Neuronal stem cell (in vitro differentiated cells): ENCODE data around the gene TRIOBP.
"Not testable (repeated sequence)": the region's sequence is repeated elsewhere in the genome, so short reads cannot be mapped to it uniquely, and the experiment has no call there.

ENCODE experiments used
- DNase-seq: peaks from one replicate; pipeline ENCODE4 v3.0.0-alpha.2; 2013; ENCODE audit warnings: low spot score
- H2AFZ ChIP-seq: one replicate; pipeline ENCODE4 v1.6.1; 2013; ENCODE audit warnings: mild to moderate bottlenecking, low read length, inconsistent platforms
- H2AK5ac ChIP-seq: 2 replicates; pipeline ENCODE4 v1.6.1; 2013; ENCODE audit warnings: low read depth, mild to moderate bottlenecking, inconsistent platforms, low read length, moderate library complexity, mixed read lengths
- H2BK120ac ChIP-seq: 2 replicates; pipeline ENCODE4 v1.6.1; 2013; ENCODE audit warnings: low read depth, mild to moderate bottlenecking, inconsistent platforms, low read length, moderate library complexity, mixed read lengths
- H2BK12ac ChIP-seq: one replicate; pipeline ENCODE4 v1.6.1; 2013; ENCODE audit warnings: low read length, inconsistent platforms
- H2BK15ac ChIP-seq: 2 replicates; pipeline ENCODE4 v1.6.1; 2013; ENCODE audit warnings: mild to moderate bottlenecking, low read length, inconsistent platforms, mixed read lengths
- H2BK5ac ChIP-seq: one replicate; pipeline ENCODE4 v1.6.1; 2013; ENCODE audit warnings: inconsistent platforms, mild to moderate bottlenecking, low read length, moderate library complexity
- H3K14ac ChIP-seq: one replicate; pipeline ENCODE4 v1.6.1; 2013; ENCODE audit warnings: low read length, inconsistent platforms
- H3K18ac ChIP-seq: 2 replicates; pipeline ENCODE4 v1.6.1; 2013; ENCODE audit warnings: low read length, inconsistent platforms
- H3K23ac ChIP-seq: 2 replicates; pipeline ENCODE4 v1.6.1; 2013; ENCODE audit warnings: low read depth, mild to moderate bottlenecking, mixed read lengths, low read length, inconsistent platforms; ENCODE audit not compliant: poor library complexity
- H3K27ac ChIP-seq: replicated peaks from 3 replicates; pipeline ENCODE4 v1.5.1; 2013; ENCODE audit warnings: low read length, inconsistent platforms
- H3K27me3 ChIP-seq, 3 experiments: 2 replicates each; pipeline ENCODE4 v1.6.1; 2013; ENCODE audit warnings: low read length in 3 of 3, mild to moderate bottlenecking in 2 of 3, inconsistent platforms in 1 of 3, low read depth in 1 of 3, mixed read lengths in 1 of 3, moderate library complexity in 1 of 3; ENCODE audit not compliant: control insufficient read depth in 3 of 3, insufficient read depth in 3 of 3
- H3K36me3 ChIP-seq, 2 donors: replicated peaks in 1 of 2; 2 replicates each; pipeline ENCODE4 v1.6.1; 2013; ENCODE audit warnings: low read length in 2 of 2; ENCODE audit not compliant: control insufficient read depth in 2 of 2, insufficient read depth in 2 of 2
- H3K4ac ChIP-seq: 2 replicates; pipeline ENCODE4 v1.6.1; 2013; ENCODE audit warnings: inconsistent platforms, mild to moderate bottlenecking, low read length, moderate library complexity
- H3K4me1 ChIP-seq, 2 donors: 1 replicate in 1 of 2; 2 replicates in 1 of 2; pipeline ENCODE4 v1.6.1; 2013; ENCODE audit warnings: low read length in 2 of 2, low read depth in 1 of 2; ENCODE audit not compliant: control insufficient read depth in 2 of 2, insufficient read depth in 1 of 2
- H3K4me2 ChIP-seq: one replicate; pipeline ENCODE4 v1.6.1; 2013; ENCODE audit warnings: mild to moderate bottlenecking, low read length, inconsistent platforms; ENCODE audit not compliant: insufficient read depth, poor library complexity, severe bottlenecking
- H3K4me3 ChIP-seq, 2 donors: 2 replicates each; pipeline ENCODE4 v1.5.1; 2013; ENCODE audit warnings: low read length in 2 of 2, mild to moderate bottlenecking in 2 of 2, inconsistent platforms in 1 of 2, moderate library complexity in 1 of 2
- H3K79me1 ChIP-seq: one replicate; pipeline ENCODE4 v1.6.1; 2013; ENCODE audit warnings: low read depth, mild to moderate bottlenecking, inconsistent platforms, low read length, moderate library complexity
- H3K9ac ChIP-seq: one replicate; pipeline ENCODE4 v1.6.1; 2013; ENCODE audit warnings: mild to moderate bottlenecking, low read depth, low read length, inconsistent platforms; ENCODE audit not compliant: poor library complexity
- H3K9me3 ChIP-seq, 2 donors: replicated peaks in 1 of 2; 2 replicates each; pipeline versions ENCODE3 to v1.6.1; 2013; ENCODE audit warnings: low read length in 2 of 2, mild to moderate bottlenecking in 2 of 2, inconsistent platforms in 1 of 2, low read depth in 1 of 2, mixed read lengths in 1 of 2, moderate library complexity in 1 of 2; ENCODE audit not compliant: control insufficient read depth in 2 of 2, insufficient read depth in 1 of 2
- H4K8ac ChIP-seq: one replicate; pipeline ENCODE4 v1.6.1; 2013; ENCODE audit warnings: low read depth, mild to moderate bottlenecking, inconsistent platforms, low read length, moderate library complexity
- H4K91ac ChIP-seq: one replicate; pipeline ENCODE4 v1.6.1; 2013; ENCODE audit warnings: low read length, low read depth, mild to moderate bottlenecking, inconsistent platforms; ENCODE audit not compliant: poor library complexity
- WGBS, 2 donors: extraction: QIAGEN DNeasy Blood & Tissue Kit; methylation state at CpG; one replicate each; pipeline ENCODE4 v1.1.7; 2013; ENCODE audit warnings: missing lambda C conversion rate in 2 of 2, mixed read lengths in 1 of 2; ENCODE audit not compliant: insufficient read length in 2 of 2, insufficient replicate concordance in 1 of 2; ENCODE audit errors: extremely low coverage in 2 of 2; 5-methylcytosine and 5-hydroxymethylcytosine counted together

The TRIOBP gene

DNA sequence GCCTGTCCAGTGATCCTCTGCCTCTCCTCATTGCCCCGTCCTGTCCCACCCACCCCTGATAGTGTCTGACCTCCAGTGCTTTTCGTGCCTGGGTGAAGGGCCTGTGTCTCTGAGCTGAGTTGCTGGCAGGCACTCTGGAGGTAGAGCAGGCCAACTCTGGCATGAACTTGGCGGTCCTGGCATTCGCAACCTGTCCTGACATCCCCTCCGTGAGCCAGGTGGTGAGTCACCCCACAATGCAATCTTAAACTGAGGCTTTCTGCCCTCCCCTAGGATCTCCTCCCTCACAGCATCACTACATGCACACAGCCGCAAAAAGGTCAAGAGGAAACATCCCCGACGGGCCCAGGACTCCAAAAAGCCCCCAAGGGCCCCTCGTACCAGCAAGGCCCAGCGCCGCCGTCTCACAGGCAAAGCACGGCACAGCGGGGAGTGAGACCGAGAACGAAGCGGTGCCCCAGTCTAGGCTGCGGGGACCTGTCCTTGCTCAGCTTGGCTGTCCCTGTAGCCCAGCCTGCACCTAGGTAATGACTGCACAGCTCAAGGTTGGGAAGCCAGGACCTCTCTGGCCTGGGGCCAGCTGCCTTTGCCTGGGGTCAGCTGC, 5.8 kb upstream of the TRIOBP start:
- Histone ChIP-seq H3K79me1 (peaks cover 3% of the 10 kb centered on the region), H3K9ac (no peak overlapping the region), H3K4me2 (no peak overlapping the region), H3K4ac (no peak overlapping the region), H3K27ac (no peak overlapping the region), H3K4me3 (peak overlapping the region in 1 of 2 donors; percentile 56), H3K23ac (no peak overlapping the region), H4K91ac (no peak overlapping the region), H3K4me1 (peaks cover 4% of the 10 kb centered on the region in 2 donors), H3K27me3 (no peaks in the 10 kb centered on the region), H3K9me3 (no peaks in the 10 kb centered on the region), H2AFZ (no peak overlapping the region), H2BK5ac (no peak overlapping the region), H2BK120ac (no peak overlapping the region), H2BK12ac (no peak overlapping the region), H4K8ac (no peak overlapping the region), H3K18ac (no peak overlapping the region), H3K14ac (no peak overlapping the region), H3K36me3 (peaks cover 28 to 54% of the 10 kb centered on the region in 2 donors), H2BK15ac (no peak overlapping the region), H2AK5ac (no peak overlapping the region)
- DNase-seq, result no peak
- no CpG with 5 or more reads among the region's 18 CpGs for WGBS, 2 donors

DNA sequence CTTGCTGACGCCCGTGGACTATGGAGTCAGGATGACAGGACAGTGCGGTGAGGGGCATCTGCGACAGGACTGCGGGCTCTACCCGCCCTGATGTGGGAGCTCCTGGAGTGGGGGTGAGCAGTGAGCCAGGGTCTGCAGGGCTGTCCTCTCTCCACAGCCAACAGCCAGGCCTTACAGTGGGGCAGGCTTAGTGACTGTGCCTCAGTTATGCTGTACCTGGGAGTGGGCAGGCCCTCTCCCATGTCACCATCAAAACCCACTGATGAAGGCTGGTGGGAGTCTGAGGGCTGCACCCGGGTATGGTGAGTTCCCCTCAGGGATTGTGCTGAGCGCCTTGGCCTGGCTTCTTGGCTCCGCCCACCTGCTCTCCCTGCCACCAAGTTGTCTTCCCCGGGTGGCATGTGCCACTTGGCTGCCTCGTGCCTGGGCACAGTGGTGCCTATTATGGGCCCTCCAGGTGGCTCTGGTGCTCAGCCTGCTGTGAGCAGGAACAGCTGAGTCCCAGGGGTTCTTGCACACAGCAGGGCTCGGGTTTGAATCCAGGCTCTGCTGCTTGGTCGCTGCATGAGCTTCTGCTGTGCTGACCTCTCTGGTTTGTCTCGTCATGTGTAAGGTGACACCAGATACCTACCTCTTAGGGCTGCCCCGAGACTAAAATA, 4.1 kb upstream of the TRIOBP start:
- H3K4ac ChIP-seq, result no peak overlapping the region
- no peak for DNase-seq
- H3K14ac ChIP-seq, result no peak overlapping the region
- no peaks in the 10 kb centered on the region for H3K79me1 ChIP-seq
- H3K36me3 ChIP-seq, result peaks cover 28 to 54% of the 10 kb centered on the region in 2 donors
- H2AK5ac ChIP-seq, result no peak overlapping the region
- no CpG with 5 or more reads among the region's 15 CpGs for WGBS, 2 donors
- peak overlapping the region in 1 of 2 donors; percentile 40 for H3K4me3 ChIP-seq
- no peak overlapping the region for H2BK120ac ChIP-seq
- no peaks in the 10 kb centered on the region for H3K9me3 ChIP-seq
- peak overlapping the region; percentile 17 for H3K18ac ChIP-seq
- peaks cover 8 to 15% of the 10 kb centered on the region in 2 donors for H3K4me1 ChIP-seq
- no peak overlapping the region for H3K23ac ChIP-seq
- peak overlapping the region; percentile 24 for H2BK5ac ChIP-seq
- no peak overlapping the region for H3K27ac ChIP-seq
- H3K27me3 ChIP-seq, result no peaks in the 10 kb centered on the region
- peak overlapping the region; percentile 48 for H4K8ac ChIP-seq
- no peak overlapping the region for H2BK15ac ChIP-seq
- H2BK12ac ChIP-seq, result no peak overlapping the region
- H2AFZ ChIP-seq, result no peak overlapping the region
- no peak overlapping the region for H3K4me2 ChIP-seq
- no peak overlapping the region for H3K9ac ChIP-seq
- no peak overlapping the region for H4K91ac ChIP-seq

DNA sequence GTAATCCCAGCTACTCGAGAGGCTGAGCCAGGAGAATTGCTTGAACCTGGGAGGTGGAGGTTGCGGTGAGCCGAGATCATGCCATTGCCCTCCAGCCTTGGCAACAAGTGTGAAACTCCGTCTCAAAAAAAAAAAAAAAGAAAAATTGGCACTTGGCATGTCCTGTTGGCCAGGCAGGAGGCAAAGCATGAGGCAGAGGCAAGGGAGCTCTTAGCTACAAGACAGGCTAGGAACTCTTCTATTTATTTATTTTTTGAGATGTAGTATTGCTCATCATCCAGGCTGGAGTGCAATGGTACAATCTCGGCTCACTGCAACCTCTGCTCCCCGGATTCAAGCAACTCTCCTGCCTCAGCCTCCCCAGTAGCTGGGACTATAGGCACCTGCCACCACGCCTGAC, 2.7 kb upstream of the TRIOBP start:
- H3K4ac ChIP-seq, H4K8ac ChIP-seq, H2AK5ac ChIP-seq, H3K14ac ChIP-seq, H3K27ac ChIP-seq, H3K18ac ChIP-seq, H3K79me1 ChIP-seq, H3K27me3 ChIP-seq, H4K91ac ChIP-seq, H2BK12ac ChIP-seq, H2BK120ac ChIP-seq, H3K4me3 ChIP-seq, H2BK15ac ChIP-seq, H2AFZ ChIP-seq, H3K23ac ChIP-seq, DNase-seq, H2BK5ac ChIP-seq, H3K4me2 ChIP-seq, H3K9ac ChIP-seq, H3K9me3 ChIP-seq: not testable (repeated sequence)
- peaks cover 8 to 15% of the 10 kb centered on the region in 2 donors for H3K4me1 ChIP-seq
- no CpG with 5 or more reads among the region's 7 CpGs for WGBS, 2 donors
- peaks cover 22 to 42% of the 10 kb centered on the region in 2 donors for H3K36me3 ChIP-seq

DNA sequence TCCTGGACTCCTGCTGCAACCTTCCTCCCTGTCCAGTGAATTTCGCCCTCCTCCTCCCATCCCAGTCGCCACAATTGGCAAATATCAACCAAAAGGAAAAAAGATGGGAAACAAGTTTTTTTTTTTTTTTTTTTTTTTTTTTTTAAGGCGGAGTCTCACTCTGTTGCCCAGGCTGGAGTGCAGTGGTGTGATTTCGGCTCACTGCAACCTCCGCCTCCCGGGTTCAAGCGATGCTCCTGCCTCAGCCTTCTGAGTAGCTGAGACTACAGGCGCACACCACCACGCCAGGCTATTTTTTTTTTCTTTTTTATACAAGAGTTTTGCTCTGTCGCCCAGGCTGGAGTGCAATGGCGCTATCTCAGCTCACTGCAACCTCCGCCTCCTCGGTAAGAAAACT, 590 bp upstream of the TRIOBP start:
- H4K8ac ChIP-seq, H3K27ac ChIP-seq, H3K23ac ChIP-seq, H3K9ac ChIP-seq, H3K79me1 ChIP-seq, H3K14ac ChIP-seq, H3K9me3 ChIP-seq, H2BK5ac ChIP-seq, H3K18ac ChIP-seq, H2BK15ac ChIP-seq, H3K4ac ChIP-seq, H2BK120ac ChIP-seq, DNase-seq, H2BK12ac ChIP-seq, H4K91ac ChIP-seq, H2AK5ac ChIP-seq, H3K27me3 ChIP-seq: not testable (repeated sequence)
- Histone ChIP-seq H3K36me3 (peaks cover 11 to 37% of the 10 kb centered on the region in 2 donors), H3K4me1 (peaks cover 8 to 15% of the 10 kb centered on the region in 2 donors), H3K4me3 (peak overlapping the region in 1 of 2 donors; percentile 45), H2AFZ (peak overlapping the region; percentile 85), H3K4me2 (peak overlapping the region; percentile 23)
- WGBS, 2 donors, result no CpG with 5 or more reads among the region's 13 CpGs
